Measurements from ENCODE around the gene CDH13.
A peak's percentile ranks its signal among the peaks of the same experiment; 100 is the strongest.

The CDH13 gene

DNA sequence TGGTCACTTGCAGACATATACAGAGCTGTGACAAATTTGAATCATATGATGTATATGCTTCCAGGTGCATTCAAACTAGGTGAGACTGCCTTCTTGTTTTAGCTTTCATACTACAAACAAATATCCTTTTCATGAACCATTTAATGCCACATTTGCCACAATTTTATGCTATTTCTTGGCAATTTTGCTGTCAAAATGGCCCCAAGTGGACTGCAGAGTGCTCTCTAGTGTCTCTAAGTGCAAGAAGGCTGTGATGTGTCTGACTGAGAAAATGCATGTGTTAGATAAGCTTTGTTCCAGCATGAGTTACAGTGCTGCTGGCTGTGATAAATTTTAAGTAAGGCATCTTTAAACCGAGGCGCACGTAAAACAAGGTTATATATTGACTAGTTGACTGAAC, 38.3 kb downstream of the CDH13 start:
- Histone ChIP-seq H3K79me2 (ENCODE audit: control insufficient read depth, low read length) (no peaks in the 10 kb centered on the region), H3K4me1 (ENCODE audit: control insufficient read depth, low read length) (no peaks in the 10 kb centered on the region), H3K27ac (ENCODE audit: low read depth, low read length) (no peak overlapping the region), H3K4me2 (ENCODE audit: low read length) (no peak overlapping the region), H3K36me3 (ENCODE audit: control insufficient read depth, low read length) (no peaks in the 10 kb centered on the region), H4K20me1 (ENCODE audit: control insufficient read depth, insufficient read depth, low read depth, low read length) (no peaks in the 10 kb centered on the region), H3K9me3 (ENCODE audit: control insufficient read depth, insufficient read depth, low read length) (no peaks in the 10 kb centered on the region), H3K4me3 (ENCODE audit: low read length) (no peak overlapping the region), H3K9me2 (replicated peaks; ENCODE audit: control insufficient read depth, low read length) (no peaks in the 10 kb centered on the region), H3F3A (ENCODE audit: control insufficient read depth, insufficient read depth) (no peaks in the 10 kb centered on the region), H3K27me3 (ENCODE audit: control insufficient read depth, low read length) (no peaks in the 10 kb centered on the region)
- TF ChIP-seq, protein P1, sequence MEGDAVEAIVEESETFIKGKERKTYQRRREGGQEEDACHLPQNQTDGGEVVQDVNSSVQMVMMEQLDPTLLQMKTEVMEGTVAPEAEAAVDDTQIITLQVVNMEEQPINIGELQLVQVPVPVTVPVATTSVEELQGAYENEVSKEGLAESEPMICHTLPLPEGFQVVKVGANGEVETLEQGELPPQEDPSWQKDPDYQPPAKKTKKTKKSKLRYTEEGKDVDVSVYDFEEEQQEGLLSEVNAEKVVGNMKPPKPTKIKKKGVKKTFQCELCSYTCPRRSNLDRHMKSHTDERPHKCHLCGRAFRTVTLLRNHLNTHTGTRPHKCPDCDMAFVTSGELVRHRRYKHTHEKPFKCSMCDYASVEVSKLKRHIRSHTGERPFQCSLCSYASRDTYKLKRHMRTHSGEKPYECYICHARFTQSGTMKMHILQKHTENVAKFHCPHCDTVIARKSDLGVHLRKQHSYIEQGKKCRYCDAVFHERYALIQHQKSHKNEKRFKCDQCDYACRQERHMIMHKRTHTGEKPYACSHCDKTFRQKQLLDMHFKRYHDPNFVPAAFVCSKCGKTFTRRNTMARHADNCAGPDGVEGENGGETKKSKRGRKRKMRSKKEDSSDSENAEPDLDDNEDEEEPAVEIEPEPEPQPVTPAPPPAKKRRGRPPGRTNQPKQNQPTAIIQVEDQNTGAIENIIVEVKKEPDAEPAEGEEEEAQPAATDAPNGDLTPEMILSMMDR (IDR thresholded peaks at IDR 0.05; ENCODE audit: low read depth, low read length, poor library complexity, severe bottlenecking) = no peak
- no peak for TF ChIP-seq EZH2phosphoT487 (IDR thresholded peaks at IDR 0.05; ENCODE audit: borderline replicate concordance, low read length)

DNA sequence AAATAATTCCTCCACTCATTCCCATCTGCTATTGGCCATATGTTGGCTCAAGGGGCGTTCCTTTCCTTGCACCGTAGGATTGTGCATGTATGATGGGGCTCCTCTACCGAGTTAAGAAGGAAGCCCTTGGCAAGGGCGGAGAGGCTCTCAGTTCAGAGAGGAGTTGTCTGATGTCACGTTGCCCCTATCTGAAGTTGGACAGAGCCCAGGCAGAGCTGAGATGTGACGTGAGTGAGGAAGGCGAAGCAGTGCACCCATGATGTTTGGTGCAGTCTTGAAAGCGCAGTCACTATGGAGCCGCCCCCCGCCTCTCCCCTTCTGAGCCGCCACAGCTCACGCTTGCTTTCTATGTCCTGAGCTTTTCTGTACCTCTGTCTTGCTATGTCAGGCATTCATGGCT, 40.7 kb downstream of the CDH13 start:
- H3K4me2 ChIP-seq (ENCODE audit: low read length) = no peak overlapping the region
- H3K9me2 ChIP-seq (replicated peaks; ENCODE audit: control insufficient read depth, low read length) = no peaks in the 10 kb centered on the region
- H3K9me3 ChIP-seq (ENCODE audit: control insufficient read depth, insufficient read depth, low read length) = no peaks in the 10 kb centered on the region
- no peak overlapping the region for H3K4me3 ChIP-seq (ENCODE audit: low read length)
- no peaks in the 10 kb centered on the region for H3K4me1 ChIP-seq (ENCODE audit: control insufficient read depth, low read length)
- H3K27ac ChIP-seq (ENCODE audit: low read depth, low read length) = no peak overlapping the region
- TF ChIP-seq, protein P1 (IDR thresholded peaks at IDR 0.05; ENCODE audit: low read depth, low read length, poor library complexity, severe bottlenecking) = no peak
- TF ChIP-seq EZH2phosphoT487 (IDR thresholded peaks at IDR 0.05; ENCODE audit: borderline replicate concordance, low read length) = no peak
- no peaks in the 10 kb centered on the region for H3K79me2 ChIP-seq (ENCODE audit: control insufficient read depth, low read length)
- no peaks in the 10 kb centered on the region for H3K36me3 ChIP-seq (ENCODE audit: control insufficient read depth, low read length)
- no peaks in the 10 kb centered on the region for H4K20me1 ChIP-seq (ENCODE audit: control insufficient read depth, insufficient read depth, low read depth, low read length)
- H3K27me3 ChIP-seq (ENCODE audit: control insufficient read depth, low read length) = no peaks in the 10 kb centered on the region
- no peaks in the 10 kb centered on the region for H3F3A ChIP-seq (ENCODE audit: control insufficient read depth, insufficient read depth)

DNA sequence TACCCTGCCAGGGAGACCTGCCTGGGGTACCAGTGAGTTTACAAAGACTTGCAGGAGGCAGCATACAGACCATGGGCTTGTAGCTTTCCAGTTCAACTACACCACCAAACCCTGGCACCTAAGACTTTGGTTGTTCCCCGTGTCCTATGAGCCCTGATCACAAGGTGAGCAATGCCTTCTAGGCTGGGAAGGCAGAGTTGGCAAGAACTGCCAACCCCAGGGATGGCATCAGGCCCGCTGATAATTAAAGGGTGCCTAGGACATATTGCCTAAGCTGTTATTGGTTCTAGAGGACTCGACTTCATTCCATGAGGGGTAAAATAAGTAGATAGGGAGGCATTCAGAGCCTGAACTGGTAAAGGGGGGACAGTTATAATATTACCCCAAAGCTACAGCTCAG, 41.3 kb downstream of the CDH13 start:
- no peaks in the 10 kb centered on the region for H3K27me3 ChIP-seq (ENCODE audit: control insufficient read depth, low read length)
- H3K4me3 ChIP-seq (ENCODE audit: low read length) = no peak overlapping the region
- H3K36me3 ChIP-seq (ENCODE audit: control insufficient read depth, low read length) = no peaks in the 10 kb centered on the region
- no peaks in the 10 kb centered on the region for H3K4me1 ChIP-seq (ENCODE audit: control insufficient read depth, low read length)
- H3K79me2 ChIP-seq (ENCODE audit: control insufficient read depth, low read length) = no peaks in the 10 kb centered on the region
- H3K9me3 ChIP-seq (ENCODE audit: control insufficient read depth, insufficient read depth, low read length) = no peaks in the 10 kb centered on the region
- H3K27ac ChIP-seq (ENCODE audit: low read depth, low read length) = no peak overlapping the region
- no peak for TF ChIP-seq EZH2phosphoT487 (IDR thresholded peaks at IDR 0.05; ENCODE audit: borderline replicate concordance, low read length)
- TF ChIP-seq, protein P1 (IDR thresholded peaks at IDR 0.05; ENCODE audit: low read depth, low read length, poor library complexity, severe bottlenecking) = no peak
- no peaks in the 10 kb centered on the region for H3K9me2 ChIP-seq (replicated peaks; ENCODE audit: control insufficient read depth, low read length)
- no peaks in the 10 kb centered on the region for H4K20me1 ChIP-seq (ENCODE audit: control insufficient read depth, insufficient read depth, low read depth, low read length)
- H3F3A ChIP-seq (ENCODE audit: control insufficient read depth, insufficient read depth) = no peaks in the 10 kb centered on the region
- H3K4me2 ChIP-seq (ENCODE audit: low read length) = no peak overlapping the region

DNA sequence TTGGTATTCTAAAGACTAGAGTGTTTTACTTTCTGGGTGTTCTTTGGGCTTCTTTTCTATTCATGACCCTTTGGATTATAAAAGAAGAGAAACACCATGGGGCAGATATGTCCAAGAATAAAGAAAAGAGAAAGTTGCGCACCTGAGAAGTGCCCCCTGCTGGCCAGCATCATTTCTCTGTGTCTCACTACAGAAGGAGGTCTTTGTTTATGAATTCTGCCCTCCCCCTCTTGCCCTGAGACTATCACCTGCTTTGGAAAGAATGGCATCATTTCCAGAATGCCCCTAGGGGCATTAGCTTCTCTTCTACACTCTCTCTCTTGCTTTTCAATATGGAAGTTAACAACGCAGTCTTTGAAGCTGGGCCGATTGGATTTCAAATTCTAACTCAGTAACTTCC, 45.0 kb downstream of the CDH13 start:
- no peak overlapping the region for H3K4me3 ChIP-seq (ENCODE audit: low read length)
- no peaks in the 10 kb centered on the region for H3K27me3 ChIP-seq (ENCODE audit: control insufficient read depth, low read length)
- H3F3A ChIP-seq (ENCODE audit: control insufficient read depth, insufficient read depth) = no peaks in the 10 kb centered on the region
- H3K9me3 ChIP-seq (ENCODE audit: control insufficient read depth, insufficient read depth, low read length) = no peaks in the 10 kb centered on the region
- no peaks in the 10 kb centered on the region for H3K9me2 ChIP-seq (replicated peaks; ENCODE audit: control insufficient read depth, low read length)
- TF ChIP-seq, protein P1 (IDR thresholded peaks at IDR 0.05; ENCODE audit: low read depth, low read length, poor library complexity, severe bottlenecking) = peak; percentile 64
- no peak for TF ChIP-seq EZH2phosphoT487 (IDR thresholded peaks at IDR 0.05; ENCODE audit: borderline replicate concordance, low read length)
- no peaks in the 10 kb centered on the region for H3K79me2 ChIP-seq (ENCODE audit: control insufficient read depth, low read length)
- H3K36me3 ChIP-seq (ENCODE audit: control insufficient read depth, low read length) = no peaks in the 10 kb centered on the region
- no peak overlapping the region for H3K27ac ChIP-seq (ENCODE audit: low read depth, low read length)
- no peaks in the 10 kb centered on the region for H4K20me1 ChIP-seq (ENCODE audit: control insufficient read depth, insufficient read depth, low read depth, low read length)
- H3K4me2 ChIP-seq (ENCODE audit: low read length) = no peak overlapping the region
- no peaks in the 10 kb centered on the region for H3K4me1 ChIP-seq (ENCODE audit: control insufficient read depth, low read length)

All from DOHH2 (cell line).